NCI-H1092 treated with DMSO at 0.1 percent for 48 hours (cell line): ENCODE data around the gene DUSP9.
"Not testable (repeated sequence)": the region's sequence is repeated elsewhere in the genome, so short reads cannot be mapped to it uniquely, and the experiment has no call there.

Experiments
- DNase-seq: peaks from one replicate; lab custom pipeline; 2025; lab: John Stamatoyannopoulos, UW

DUSP9 gene

DNA sequence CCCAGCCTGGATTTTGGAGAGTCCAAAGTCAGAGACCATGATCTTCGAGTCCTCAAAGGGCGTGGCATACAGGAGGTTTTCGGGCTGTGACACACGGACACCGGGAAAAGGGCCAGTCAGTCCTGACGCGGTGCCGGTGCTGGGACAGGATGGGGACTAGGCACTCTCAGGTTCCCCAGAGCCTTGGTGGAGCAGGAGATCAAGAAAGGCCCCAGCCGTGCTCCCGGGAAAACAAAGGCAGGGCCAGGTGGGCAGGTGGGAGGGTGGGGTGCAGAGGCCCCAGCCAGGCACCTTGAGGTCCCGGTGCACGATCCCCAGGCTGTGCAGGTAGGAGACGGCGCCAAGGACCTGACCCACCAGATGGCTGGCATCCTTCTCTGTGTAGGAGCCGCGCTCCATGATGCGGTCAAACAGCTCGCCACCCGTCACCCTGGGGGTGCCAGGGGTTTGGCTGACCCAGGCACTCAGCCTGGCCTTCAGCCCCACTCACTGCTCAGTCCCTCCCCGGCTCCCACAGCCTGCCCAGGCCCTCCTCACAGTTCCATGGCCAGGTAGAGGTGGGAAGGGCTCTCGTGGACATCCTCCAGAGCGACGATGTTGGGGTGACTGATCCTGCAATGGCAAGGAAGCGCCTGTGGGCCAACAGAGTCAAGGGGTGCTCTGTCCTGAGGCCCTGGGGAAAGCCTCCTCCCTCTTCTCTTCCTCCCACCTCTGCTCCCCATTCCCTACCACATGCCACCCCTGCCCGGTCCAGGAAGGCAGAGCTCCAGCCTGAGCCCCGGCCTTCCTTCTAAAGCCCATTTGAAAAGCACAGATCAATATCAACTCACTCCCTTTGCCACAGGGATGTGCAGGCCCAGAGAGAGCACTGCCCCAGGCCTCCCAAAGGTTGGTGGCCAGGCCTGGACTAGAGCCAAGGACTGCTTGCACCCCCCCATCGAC, 24.9 kb downstream of the DUSP9 start:
- no peak for DNase-seq

DNA sequence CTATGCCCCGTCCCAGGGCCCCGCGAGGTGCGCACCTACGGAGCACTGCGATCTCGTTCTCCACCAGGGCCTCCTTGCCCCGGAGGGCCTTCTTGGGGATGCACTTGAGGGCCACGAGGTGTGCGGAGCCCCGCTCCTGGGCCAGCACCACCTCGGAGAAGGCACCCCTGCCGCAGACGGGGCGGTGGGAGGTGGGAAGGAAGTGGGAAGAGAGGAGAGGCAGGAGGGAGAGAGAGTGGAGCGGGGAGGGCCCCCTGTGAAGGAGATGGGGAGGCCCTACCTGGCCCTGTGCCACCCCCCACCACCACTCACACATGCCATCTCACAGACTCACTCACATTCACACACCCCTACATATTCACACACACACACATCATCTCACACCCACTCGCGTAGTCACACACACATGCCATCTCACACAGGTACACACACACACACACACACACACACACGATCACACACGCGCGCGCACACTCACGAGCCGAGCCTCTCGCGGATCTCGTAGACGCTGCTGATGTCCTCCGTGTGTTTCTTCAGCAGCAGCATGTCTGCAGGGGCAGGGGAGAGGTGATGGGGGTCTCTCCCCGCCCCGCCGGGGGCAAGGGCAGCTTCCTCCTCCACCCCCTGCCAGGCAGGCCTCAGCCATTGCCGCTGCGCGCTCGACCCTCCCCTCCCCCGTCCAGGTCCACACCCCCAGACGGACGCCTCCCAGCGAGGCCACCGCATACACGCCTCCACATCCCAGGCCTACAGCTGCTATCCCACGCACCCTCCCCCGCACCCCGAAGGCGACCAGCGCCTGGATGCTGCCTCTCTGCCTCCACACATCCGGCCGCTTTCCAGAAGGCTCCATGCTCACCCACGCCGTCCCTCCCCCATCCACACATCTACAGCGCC, 25.8 kb downstream of the DUSP9 start:
- no peak for DNase-seq

DNA sequence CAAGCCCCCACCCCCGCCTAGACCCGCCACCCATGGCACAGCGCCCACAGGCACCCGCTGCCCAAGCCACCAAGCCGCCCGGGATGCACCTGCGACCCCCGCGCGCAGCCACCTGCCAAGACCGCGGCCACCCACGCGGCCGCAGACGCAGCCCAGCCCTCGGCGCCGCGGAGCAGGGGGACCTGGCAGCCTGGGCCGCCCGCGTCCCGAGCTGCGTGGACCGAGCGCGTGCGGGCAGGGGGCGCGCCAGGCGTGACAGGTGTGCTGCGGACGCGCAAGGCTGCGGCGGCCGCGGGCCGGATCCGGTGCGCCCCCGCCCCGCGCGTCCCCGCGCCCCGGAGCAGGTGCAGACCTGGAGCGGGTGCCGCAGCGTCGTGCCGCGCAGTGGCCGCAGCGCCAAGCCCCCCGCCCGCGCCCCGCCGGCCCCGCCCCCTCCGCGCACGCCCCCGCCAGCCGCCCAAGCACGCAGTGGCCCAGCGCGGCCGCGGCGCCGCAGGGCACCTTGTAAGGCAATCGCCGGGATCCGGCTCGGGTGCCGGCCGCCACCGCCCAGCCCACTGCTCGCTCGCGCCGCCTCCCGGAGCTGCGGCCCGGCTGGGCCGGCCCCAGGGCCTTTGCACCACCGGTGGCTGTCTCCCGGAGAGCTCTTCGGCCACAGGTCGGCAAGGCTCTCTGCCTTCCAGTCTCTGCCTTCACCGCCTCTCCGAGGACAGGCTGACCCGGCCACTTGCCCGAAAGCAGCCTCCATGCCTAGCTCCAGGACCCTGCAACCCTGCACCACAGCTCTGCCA, 26.6 kb downstream of the DUSP9 start, which contains the start of gene PNCK:
Gene PNCK, minus strand, starts transcription at position 386 of the 791 bp plus-strand sequence. CDS start 737 bp downstream, outside the sequence.
- no peak for DNase-seq

DNA sequence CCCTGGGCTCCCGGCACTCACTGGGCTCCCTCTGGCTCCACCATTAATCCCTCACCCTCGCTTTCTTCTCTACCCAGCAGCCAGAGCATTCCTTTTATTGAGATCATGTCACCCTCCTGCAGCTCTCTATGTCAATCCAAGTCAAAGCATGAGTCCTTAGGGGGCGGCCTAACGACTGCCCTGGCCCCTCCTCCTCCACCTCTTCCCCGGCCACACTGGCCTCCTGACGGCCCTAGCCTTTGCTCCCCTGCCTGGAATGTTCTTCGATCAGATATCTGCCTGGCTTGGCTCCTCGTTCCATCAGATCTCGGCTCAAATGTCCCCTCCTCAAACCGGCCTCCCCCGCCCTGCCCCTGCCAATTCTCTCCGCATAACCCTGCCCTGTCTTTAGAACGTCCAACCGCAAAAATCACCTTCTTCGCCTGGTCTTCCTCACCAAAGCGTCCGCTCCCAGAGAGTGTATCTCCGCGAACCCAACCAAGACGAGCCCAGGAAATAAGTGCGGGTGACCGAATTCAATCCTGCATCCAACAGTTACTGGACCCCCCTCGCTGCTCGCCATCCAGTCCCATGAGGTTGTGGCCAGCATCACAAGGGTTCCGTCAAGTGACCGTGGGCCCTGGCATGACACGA, 27.3 kb downstream of the DUSP9 start:
- no peak for DNase-seq

DNA sequence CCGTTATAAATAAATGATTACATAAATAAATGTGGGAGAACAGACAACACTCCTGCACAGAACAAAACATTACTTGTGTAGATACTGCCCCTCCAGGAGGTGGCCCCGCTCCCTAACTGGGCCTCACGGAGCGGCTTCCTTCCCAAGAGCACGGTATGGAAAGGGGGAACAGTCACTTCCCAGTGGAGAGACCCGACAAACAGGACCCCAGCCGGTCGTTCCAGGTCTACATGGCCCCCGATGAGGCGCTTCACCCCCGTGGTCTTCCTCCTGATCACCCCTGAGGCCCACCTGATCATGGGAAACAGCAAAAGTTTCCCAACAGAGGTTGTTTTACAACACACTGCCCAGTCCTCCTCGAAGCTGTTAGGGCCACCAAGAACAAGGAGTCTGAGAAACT, 34.2 kb downstream of the DUSP9 start:
- no peak for DNase-seq

DNA sequence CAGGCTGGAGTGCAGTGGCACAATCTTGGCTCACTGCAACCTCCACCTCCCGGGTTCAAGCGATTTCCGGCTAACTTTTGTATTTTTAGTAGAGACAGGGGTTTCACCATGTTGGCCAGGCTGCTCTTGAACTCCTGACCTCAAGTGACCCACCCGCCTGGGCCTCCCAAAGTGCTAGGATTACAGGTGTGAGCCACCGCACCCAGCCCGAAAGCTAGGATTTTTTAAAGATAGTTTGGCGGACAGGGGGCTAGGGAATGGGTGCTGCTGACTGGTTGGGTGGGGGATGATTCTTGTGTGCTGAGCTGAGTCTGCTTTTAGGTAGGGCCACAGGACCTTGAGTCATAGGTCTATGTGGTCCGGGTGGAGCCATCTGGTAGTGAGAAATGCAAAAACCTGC, 36.5 kb downstream of the DUSP9 start:
- DNase-seq = not testable (repeated sequence)

DNA sequence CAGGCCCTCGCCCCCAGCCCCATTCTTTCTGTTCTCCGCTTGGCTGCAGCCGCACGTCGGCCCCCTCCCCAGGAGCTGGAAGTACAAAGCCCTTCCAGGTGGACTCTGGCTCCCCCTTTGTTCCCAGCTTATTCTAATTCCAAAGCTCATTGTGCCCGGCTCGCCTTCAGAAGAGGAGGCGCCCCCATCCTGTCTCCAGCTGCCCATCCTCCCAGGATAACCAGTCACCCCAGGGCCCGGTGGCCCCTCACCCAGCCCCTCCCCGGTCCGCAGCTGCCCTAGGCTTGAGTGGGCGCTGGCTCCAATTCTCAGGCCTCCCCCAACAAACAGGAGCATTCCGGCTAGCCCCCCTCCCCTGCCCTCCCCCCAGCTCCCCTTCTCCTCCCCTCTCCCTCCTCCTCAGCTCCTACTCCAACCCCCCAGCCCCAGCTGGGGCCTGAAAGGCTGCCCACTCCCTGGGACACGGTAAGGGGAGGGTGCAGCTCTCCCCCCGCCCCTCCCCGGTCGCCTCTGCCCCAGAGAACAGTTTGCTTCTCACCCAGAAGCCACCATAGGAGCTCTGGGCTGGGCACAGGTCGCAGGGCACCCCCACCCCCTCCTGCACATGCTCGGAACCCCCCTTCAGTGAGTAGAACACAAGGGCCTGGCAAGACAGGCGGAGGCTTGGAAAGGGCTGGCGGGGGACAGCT, 37.6 kb downstream of the DUSP9 start:
- DNase-seq = no peak

DNA sequence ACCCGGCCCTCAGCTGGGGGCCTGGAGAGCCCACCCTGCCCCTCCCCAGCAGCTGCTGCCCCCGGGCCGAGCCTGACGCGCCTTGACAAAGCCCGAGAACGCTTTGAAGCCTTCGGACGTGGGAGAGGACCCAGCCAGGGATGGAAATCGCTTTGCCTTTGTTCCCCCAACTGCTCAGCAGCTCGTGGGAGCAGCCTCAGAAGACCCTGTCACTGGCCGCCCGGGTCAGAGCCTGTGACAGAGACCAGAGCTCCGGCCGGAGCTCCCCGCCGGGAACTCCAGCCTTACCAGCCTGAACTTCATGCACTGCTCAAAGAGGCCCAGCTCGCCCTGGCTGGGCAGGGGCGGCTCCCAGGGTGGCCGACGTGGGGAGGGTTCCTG, 38.1 kb downstream of the DUSP9 start:
- no peak for DNase-seq

DNA sequence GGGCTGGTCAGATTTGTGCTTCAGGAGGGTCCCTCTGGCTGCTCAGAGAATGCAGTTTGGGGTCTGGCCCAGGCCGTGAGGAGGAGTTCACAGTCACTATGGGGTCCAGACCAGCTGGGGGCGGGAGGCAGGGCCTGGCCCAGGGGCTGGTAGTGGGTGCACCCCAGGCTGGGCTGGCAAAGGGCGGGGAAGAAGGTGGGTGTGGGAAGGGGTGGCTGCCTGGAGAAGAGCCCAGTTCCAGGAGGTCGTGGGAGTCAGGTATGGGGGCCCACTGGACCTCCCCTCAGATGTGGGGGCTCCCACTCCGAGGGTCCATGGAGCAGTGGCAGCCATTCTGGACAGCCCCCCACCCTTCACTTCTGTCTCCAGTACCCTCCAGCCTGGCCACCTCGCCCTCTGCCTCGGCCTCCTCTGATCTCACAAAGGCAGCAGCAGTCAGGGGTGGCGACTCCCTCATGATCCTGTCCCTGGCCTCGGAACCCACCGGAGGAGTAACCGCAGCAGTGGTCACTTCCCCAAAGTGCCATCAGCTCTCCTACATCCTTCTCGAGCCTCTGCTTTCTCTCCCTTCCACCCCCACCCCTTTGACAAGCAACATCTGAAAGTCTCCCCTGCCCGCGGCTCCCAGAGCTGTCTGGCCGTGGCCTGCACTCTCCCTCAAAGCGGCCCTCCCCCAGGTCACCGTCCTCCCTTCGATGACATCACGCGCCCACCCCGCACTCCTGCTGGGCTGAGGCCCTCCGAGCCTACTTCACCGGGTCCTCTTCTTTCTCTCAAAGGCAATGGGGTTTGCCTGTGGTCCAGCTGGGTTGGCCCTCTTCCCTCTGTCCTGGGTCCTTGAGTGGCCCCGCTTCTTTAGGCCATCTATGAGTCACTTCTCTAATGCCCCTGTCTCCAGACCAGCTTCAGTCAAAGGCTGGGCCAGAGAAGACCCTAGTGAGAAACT, 39.0 kb downstream of the DUSP9 start:
- no peak for DNase-seq

DNA sequence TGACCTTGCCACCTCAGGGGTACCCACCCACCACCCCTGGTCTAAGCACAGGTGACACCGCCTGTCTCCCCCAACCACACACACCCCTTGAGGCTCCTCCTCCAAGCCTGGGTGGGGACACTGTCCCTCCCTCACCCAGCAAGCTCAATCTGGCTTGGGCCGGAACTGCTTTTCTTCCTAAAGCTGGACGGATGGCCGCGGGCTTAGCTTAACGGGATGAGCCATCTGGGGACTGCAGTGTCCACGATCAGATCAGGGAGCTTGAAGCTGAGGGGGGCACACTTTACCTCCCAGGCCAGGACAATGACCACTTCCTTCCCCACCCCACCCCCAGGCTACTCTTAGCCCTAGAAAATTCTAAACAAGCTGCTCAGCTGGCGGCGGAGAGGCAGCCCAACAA, 39.7 kb downstream of the DUSP9 start:
- DNase-seq = no peak

DNA sequence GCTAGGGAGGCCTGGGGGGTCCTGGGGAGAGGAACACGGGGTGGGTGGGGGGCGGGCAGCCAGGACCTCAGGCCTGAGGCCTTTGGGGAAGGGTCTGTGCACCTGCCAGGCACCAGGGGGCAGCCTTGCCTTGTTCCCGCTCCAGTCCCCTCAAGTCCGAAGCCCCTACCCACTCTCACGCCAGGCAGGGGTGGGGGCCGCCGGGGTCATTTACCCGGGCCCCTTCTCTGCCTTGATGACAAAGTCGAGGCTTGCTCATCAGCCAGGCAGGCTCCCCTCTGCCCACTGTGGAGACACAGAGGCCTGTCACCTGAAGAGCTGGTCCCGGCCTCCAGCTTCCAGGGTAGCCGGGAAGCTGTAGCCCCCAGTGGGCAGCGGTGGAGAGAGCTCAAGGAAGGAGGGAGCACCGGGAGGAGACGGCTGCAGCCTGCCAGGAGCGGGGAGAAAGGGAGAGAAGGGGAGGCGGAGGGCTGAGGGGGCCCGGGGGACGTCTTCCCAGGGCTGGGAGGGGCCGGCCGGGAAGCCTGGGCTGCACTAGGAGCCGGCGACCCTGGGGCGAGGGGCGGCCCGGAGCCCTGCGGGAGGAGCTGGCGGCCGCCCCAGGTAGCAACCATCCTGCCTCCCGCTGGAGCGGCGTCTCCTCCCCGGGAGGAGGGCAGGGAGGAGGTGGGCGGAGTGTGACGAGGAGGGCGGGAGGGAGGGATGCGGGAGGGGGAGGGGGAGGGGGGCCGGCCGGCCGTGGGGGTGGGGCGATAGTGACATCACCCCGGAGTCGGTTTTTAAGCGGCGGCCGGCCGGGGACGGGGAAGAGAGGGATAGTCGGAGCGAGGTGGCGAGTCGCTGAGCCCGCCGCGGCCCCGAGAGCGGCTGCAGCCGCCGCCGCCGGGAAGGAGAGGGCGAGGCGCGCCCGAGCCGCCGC, 40.4 kb downstream of the DUSP9 start, which contains the start of gene SLC6A8:
Gene SLC6A8, plus strand, starts transcription at position 806 of the 919 bp plus-strand sequence. CDS start 649 bp downstream, outside the sequence.
- peak; percentile 81 for DNase-seq

DNA sequence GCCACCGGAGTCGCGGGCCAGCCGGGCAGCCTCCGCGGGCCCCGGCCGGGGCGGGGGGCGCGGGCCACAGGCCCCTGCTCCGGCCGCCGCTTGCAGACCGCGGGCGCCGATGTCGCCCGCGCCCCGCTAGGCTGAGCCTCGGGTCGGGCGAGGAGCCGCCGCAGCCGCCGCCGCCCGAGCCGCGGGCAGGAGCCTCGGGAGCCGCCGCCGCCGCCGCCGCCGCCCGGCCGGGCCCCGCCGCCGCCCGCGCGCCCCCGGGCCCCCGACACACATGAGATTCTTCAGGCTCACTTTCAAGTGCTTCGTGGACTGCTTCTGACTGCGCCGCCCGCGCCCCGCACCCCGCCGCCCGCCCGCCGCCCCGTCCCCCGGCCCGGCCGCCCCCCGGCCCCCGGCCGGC, 41.1 kb downstream of the DUSP9 start:
- DNase-seq = no peak

DNA sequence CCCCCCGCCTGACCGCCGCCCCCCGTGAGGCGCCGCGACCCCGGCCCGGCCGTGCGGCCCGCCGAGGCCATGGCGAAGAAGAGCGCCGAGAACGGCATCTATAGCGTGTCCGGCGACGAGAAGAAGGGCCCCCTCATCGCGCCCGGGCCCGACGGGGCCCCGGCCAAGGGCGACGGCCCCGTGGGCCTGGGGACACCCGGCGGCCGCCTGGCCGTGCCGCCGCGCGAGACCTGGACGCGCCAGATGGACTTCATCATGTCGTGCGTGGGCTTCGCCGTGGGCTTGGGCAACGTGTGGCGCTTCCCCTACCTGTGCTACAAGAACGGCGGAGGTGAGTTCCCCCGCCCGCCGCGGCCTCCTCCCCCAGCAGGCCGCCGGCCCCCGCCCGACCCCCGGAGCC, 41.5 kb downstream of the DUSP9 start:
- no peak for DNase-seq

DNA sequence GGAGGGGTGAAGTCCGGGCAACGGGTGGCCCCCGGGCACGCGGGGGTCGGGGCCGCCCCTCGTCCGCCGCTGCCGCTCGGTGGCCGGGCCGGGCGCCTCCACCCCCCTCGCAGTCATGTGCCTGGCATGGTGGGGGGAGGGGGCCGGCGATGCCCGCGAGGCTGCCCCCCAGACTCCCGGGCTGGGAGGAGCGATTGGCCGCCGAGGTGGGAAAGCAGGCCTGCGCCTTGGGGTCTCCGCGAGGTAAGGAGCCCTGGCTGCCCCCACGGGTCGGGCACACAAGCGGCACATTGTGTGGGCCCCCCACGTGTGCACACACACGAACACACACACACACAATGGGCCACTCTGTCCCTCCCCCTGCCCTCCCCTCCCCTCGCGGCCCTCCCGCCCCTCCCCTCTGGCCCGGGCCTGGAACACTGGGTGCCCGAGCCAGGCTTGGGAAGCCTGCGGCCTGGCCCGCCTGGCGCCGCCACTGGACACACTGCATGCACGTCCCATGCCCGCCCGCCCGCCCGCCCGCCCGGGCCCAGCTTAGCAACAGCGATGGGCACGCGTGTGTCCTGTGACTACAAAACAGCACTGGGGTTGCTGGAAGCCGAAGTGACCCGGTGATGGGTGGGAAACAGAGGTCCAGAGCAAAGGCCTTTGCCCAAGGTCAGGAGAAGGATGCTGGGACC, 42.0 kb downstream of the DUSP9 start:
- no peak for DNase-seq

DNA sequence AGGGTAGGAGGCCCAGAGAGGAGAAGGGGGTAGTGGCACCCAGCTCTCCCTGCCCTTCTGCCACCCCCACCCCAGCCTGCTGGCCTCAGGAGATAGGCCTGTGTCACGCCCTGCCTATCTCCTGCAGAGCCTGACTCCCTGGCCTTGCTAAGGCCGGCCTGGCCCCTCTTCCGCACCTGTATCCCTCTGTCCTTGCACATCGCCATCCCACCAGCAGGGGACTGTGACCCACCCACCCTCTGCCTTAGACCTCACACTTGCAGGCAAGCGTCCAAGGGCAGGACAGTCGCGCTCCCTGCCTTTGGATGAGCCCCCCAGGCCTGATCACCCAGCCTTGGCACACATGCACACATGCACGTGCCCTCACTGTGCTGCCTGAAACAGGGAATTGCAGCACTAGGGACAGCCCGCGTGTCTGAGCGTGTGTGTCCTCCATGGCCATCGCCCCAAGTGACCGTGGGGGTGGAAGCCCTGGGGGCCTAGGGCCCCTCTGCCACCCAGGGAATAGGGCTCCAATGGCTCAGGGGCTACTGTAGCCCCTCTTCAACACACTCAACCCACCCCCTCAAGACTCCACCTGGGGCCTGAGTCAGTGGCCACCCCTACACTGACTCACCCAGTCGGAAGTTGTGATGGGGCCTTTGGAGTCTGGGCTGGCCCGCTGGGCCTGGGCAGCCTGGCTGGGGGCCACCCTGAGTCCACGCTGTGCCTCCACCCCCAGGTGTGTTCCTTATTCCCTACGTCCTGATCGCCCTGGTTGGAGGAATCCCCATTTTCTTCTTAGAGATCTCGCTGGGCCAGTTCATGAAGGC, 42.9 kb downstream of the DUSP9 start:
- no peak for DNase-seq

DNA sequence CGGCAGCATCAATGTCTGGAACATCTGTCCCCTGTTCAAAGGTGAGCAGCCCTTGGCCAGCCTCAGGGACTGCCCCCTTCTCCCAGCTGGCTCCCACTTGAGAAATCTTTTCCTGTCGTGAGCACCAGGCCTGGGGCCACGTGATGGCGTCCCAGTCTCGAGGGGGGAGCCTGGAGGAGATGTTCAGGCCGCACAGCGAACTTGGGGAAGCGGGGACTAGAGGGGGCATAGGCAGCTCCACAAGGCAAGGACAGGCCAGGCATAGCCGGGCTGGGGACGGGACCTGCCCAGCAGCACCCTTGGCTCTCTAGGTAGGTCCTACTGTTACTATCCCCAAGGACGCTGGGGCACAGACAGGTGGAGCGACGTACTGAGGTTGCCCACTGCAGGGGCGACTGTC, 43.5 kb downstream of the DUSP9 start:
- no peak for DNase-seq
